ENCODE data around the gene PROC. TPM values are rescaled to one million over a fixed set of nuclear protein-coding genes. Genes with fewer than 3 reads are reported as not detected.

PROC gene
- total and polyA plus RNA-seq, 2 of the 8 experiments (the other 6 are each of a cell fraction or from before 2014, with no cell fraction given): 1.5 to 1.6 TPM

DNA sequence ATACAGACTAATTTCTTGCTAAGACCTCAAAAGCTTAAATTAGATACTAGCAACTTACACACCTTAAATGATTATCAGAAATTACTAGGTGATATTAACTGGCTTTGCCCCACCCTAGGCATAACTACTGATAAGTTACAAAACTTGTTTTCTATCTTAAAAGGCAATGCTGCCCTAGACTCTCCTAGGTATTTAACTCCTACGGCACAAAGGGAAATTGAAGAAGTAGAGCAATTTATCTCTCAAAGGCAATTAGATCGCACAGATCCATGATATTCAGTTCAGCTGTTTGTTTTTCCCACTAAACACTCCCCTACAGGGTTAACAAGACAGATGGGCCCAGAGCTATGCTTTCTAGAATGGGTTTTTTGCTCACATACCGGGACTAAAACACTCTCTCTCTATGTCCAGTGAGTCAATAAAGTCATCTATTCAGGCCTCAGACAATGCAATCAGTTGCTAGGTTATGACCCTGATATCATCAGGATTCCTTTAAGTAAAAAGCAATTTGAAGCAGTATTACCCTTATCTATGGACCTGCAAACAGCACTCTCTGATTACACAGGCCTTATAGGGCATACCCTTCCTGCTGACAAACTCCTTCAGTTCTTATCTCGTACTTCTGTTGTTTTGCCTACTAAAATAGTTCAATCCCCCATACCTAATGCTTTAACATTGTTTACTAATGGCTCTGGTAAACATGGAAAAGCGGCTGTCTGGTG, 44.7 kb upstream of the PROC start (continued):
- TF ChIP-seq, protein P1, sequence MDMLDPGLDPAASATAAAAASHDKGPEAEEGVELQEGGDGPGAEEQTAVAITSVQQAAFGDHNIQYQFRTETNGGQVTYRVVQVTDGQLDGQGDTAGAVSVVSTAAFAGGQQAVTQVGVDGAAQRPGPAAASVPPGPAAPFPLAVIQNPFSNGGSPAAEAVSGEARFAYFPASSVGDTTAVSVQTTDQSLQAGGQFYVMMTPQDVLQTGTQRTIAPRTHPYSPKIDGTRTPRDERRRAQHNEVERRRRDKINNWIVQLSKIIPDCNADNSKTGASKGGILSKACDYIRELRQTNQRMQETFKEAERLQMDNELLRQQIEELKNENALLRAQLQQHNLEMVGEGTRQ (IDR thresholded peaks at IDR 0.05; ENCODE audit: low read length): no peak
- no peak for TF ChIP-seq EZH2 (IDR thresholded peaks at IDR 0.05; ENCODE audit: low read depth, low read length, severe bottlenecking)
- no peak for TF ChIP-seq FOSL1 (IDR thresholded peaks at IDR 0.05; ENCODE audit: insufficient read depth, low read depth, low read length)
